Measurements from ENCODE around the gene DGKQ.
"Not testable (repeated sequence)": the region's sequence is repeated elsewhere in the genome, so short reads cannot be mapped to it uniquely, and the experiment has no call there.

The DGKQ gene

GRCh38 chr4:924107-925096 lies 49.0 kb downstream of the DGKQ start:
- DNase-seq: peak; percentile 50

GRCh38 chr4:921830-922331 lies 51.5 kb downstream of the DGKQ start:
- DNase-seq: no peak

GRCh38 chr4:919004-919680 lies 54.2 kb downstream of the DGKQ start:
- not testable (repeated sequence) for DNase-seq

- not testable (repeated sequence) for DNase-seq
Observed at GRCh38 chr4:918591-918990, 54.8 kb downstream of the DGKQ start.

- no peak for DNase-seq
Observed at GRCh38 chr4:917992-918391, 55.4 kb downstream of the DGKQ start.

- DNase-seq: no peak
Observed at GRCh38 chr4:917466-917865, 55.9 kb downstream of the DGKQ start.

GRCh38 chr4:915595-915994 lies 57.8 kb downstream of the DGKQ start:
- peak; percentile 20 for DNase-seq

- DNase-seq: no peak
Observed at GRCh38 chr4:915041-915474, 58.3 kb downstream of the DGKQ start.

- no peak for DNase-seq
Observed at GRCh38 chr4:914531-914930, 58.8 kb downstream of the DGKQ start.

- DNase-seq: no peak
Observed at GRCh38 chr4:913280-913618, 60.1 kb downstream of the DGKQ start.

- DNase-seq: no peak
Observed at GRCh38 chr4:912548-913279, 60.7 kb downstream of the DGKQ start.

GRCh38 chr4:911871-912490 lies 61.4 kb downstream of the DGKQ start:
- no peak for DNase-seq

- no peak for DNase-seq
Observed at GRCh38 chr4:911221-911751, 62.1 kb downstream of the DGKQ start.

- no peak for DNase-seq
Observed at GRCh38 chr4:910366-911091, 62.8 kb downstream of the DGKQ start.

- no peak for DNase-seq
Observed at GRCh38 chr4:909821-910220, 63.5 kb downstream of the DGKQ start.

GRCh38 chr4:909131-909571 lies 64.2 kb downstream of the DGKQ start:
- DNase-seq: no peak
